ENCODE measurements around the gene ZC3H10. TPM values are rescaled to one million over a fixed set of nuclear protein-coding genes. Genes with fewer than 3 reads are reported as not detected.
A peak's percentile ranks its signal among the peaks of the same experiment; 100 is the strongest.
"Not testable (repeated sequence)": the region's sequence is repeated elsewhere in the genome, so short reads cannot be mapped to it uniquely, and the experiment has no call there.

ZC3H10 gene
- 1 to 10 TPM; 1.4 to 2.2 TPM for polyA plus RNA-seq

GRCh38 chr12:56117778-56118687, at the start of gene ZC3H10:
TSS of gene ZC3H10 (plus strand) at chr12:56118266. CDS start at chr12:56120563, 2,297 bp downstream.
- Histone ChIP-seq H3K4me3 (ENCODE audit: low read depth in 1 of 2, low read length in 2 of 2) (peak within 1 kb of the TSS; percentile 74 to 88), H3K27ac (ENCODE audit: low read depth in 2 of 2, low read length in 1 of 2) (peak within 1 kb of the TSS; percentile 98 to 100), H3K36me3 (ENCODE audit: control insufficient read depth in 2 of 2, insufficient read depth in 2 of 2, low read length in 1 of 2) (peaks cover 0 to 9% of the 10 kb centered on the region in 2 donors), H3K9me3 (ENCODE audit: control insufficient read depth in 2 of 2, insufficient read depth in 1 of 2, low read depth in 1 of 2, low read length in 1 of 2) (no peaks in the 10 kb centered on the region), H3K4me1 (ENCODE audit: control insufficient read depth in 2 of 2, insufficient read depth in 2 of 2, low read length in 1 of 2) (no peaks in the 10 kb centered on the region), H3K27me3 (ENCODE audit: control insufficient read depth in 1 of 2, insufficient read depth in 2 of 2, low read length in 2 of 2) (no peaks in the 10 kb centered on the region)
- 1% methylated on average over 57 to 61 of the region's 61 CpGs for WGBS, 2 donors

DNA sequence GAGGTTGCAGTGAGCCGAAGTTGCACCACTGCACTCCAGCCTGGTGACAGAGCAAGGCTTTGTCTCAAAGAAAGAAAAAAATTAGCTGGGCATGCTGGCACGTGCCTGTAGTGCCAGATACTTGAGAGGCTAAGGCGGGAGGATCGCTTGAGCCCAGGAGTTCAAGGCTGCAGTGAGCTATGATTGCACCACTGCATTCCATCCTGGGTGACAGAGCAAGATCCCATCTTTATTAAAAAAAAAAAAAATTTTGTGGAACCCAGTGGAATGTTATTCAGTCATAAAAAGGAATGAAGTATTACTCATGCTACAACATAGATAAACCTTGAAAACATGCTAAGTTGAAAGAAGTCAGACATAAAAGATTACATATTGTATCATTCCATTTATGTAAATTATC, 46.4 kb upstream of the ZC3H10 start:
- H3K9me3 ChIP-seq (ENCODE audit: control insufficient read depth in 2 of 2, insufficient read depth in 1 of 2, low read depth in 1 of 2, low read length in 1 of 2), result no peaks in the 10 kb centered on the region
- H3K27me3 ChIP-seq (ENCODE audit: control insufficient read depth in 1 of 2, insufficient read depth in 2 of 2, low read length in 2 of 2), result no peaks in the 10 kb centered on the region
- WGBS, 2 donors, result 65 to 79% methylated on average over 4 of the region's 4 CpGs
- H3K4me1 ChIP-seq (ENCODE audit: control insufficient read depth in 2 of 2, insufficient read depth in 2 of 2, low read length in 1 of 2), result no peaks in the 10 kb centered on the region
- no peak overlapping the region for H3K4me3 ChIP-seq (ENCODE audit: low read depth in 1 of 2, low read length in 2 of 2)
- no peak overlapping the region for H3K27ac ChIP-seq (ENCODE audit: low read depth in 2 of 2, low read length in 1 of 2)
- H3K36me3 ChIP-seq (ENCODE audit: control insufficient read depth in 2 of 2, insufficient read depth in 2 of 2, low read length in 1 of 2), result no peaks in the 10 kb centered on the region

DNA sequence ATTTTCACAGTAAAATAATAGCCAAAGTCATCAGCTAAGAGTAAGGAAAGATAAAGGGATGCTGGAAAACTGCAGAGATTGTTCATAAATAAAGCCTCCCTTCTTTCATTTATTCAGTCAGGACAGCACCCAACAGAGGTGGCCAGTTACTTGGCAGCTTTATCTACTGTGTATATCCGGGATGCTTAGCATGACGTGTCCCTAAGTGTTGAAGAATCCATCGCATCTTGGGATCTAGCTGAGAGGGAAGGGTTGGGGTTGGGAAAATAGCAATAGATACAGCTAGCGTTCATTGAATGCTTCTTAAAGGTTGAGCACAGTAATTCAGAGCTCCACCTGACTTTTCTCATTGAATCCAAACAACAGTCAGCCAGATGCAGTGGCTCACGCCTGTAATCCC, 43.7 kb upstream of the ZC3H10 start:
- no peak overlapping the region for H3K4me3 ChIP-seq (ENCODE audit: low read depth in 1 of 2, low read length in 2 of 2)
- no peaks in the 10 kb centered on the region for H3K27me3 ChIP-seq (ENCODE audit: control insufficient read depth in 1 of 2, insufficient read depth in 2 of 2, low read length in 2 of 2)
- no peaks in the 10 kb centered on the region for H3K9me3 ChIP-seq (ENCODE audit: control insufficient read depth in 2 of 2, insufficient read depth in 1 of 2, low read depth in 1 of 2, low read length in 1 of 2)
- no peaks in the 10 kb centered on the region for H3K4me1 ChIP-seq (ENCODE audit: control insufficient read depth in 2 of 2, insufficient read depth in 2 of 2, low read length in 1 of 2)
- no peak overlapping the region for H3K27ac ChIP-seq (ENCODE audit: low read depth in 2 of 2, low read length in 1 of 2)
- 82 to 86% methylated on average over 5 of the region's 5 CpGs for WGBS, 2 donors
- no peaks in the 10 kb centered on the region for H3K36me3 ChIP-seq (ENCODE audit: control insufficient read depth in 2 of 2, insufficient read depth in 2 of 2, low read length in 1 of 2)

- WGBS, 2 donors, result 80 to 88% methylated on average over 9 of the region's 9 CpGs
- not testable (repeated sequence) for H3K9me3 ChIP-seq (ENCODE audit: control insufficient read depth in 2 of 2, insufficient read depth in 1 of 2, low read depth in 1 of 2, low read length in 1 of 2); H3K4me3 ChIP-seq (ENCODE audit: low read depth in 1 of 2, low read length in 2 of 2); H3K27me3 ChIP-seq (ENCODE audit: control insufficient read depth in 1 of 2, insufficient read depth in 2 of 2, low read length in 2 of 2); H3K36me3 ChIP-seq (ENCODE audit: control insufficient read depth in 2 of 2, insufficient read depth in 2 of 2, low read length in 1 of 2); H3K4me1 ChIP-seq (ENCODE audit: control insufficient read depth in 2 of 2, insufficient read depth in 2 of 2, low read length in 1 of 2)
- peak overlapping the region in 1 of 2 donors; percentile 15 for H3K27ac ChIP-seq (ENCODE audit: low read depth in 2 of 2, low read length in 1 of 2)
Observed at GRCh38 chr12:56077966-56078365, 40.1 kb upstream of the ZC3H10 start.

- peak overlapping the region in 1 of 2 donors; percentile 63 for H3K4me3 ChIP-seq (ENCODE audit: low read depth in 1 of 2, low read length in 2 of 2)
- H3K36me3 ChIP-seq (ENCODE audit: control insufficient read depth in 2 of 2, insufficient read depth in 2 of 2, low read length in 1 of 2), result no peaks in the 10 kb centered on the region
- H3K9me3 ChIP-seq (ENCODE audit: control insufficient read depth in 2 of 2, insufficient read depth in 1 of 2, low read depth in 1 of 2, low read length in 1 of 2), result no peaks in the 10 kb centered on the region
- H3K4me1 ChIP-seq (ENCODE audit: control insufficient read depth in 2 of 2, insufficient read depth in 2 of 2, low read length in 1 of 2), result peaks cover 0 to 8% of the 10 kb centered on the region in 2 donors
- no peaks in the 10 kb centered on the region for H3K27me3 ChIP-seq (ENCODE audit: control insufficient read depth in 1 of 2, insufficient read depth in 2 of 2, low read length in 2 of 2)
- WGBS, 2 donors, result 93 to 95% methylated on average over 1 of the region's 1 CpG
- peak overlapping the region; percentile 96 to 98 for H3K27ac ChIP-seq (ENCODE audit: low read depth in 2 of 2, low read length in 1 of 2)
Observed at GRCh38 chr12:56078427-56078826, 39.6 kb upstream of the ZC3H10 start.

GRCh38 chr12:56078931-56079722, 38.9 kb upstream of the ZC3H10 start:
- H3K9me3 ChIP-seq (ENCODE audit: control insufficient read depth in 2 of 2, insufficient read depth in 1 of 2, low read depth in 1 of 2, low read length in 1 of 2), result no peaks in the 10 kb centered on the region
- peak overlapping the region; percentile 63 to 78 for H3K4me3 ChIP-seq (ENCODE audit: low read depth in 1 of 2, low read length in 2 of 2)
- H3K36me3 ChIP-seq (ENCODE audit: control insufficient read depth in 2 of 2, insufficient read depth in 2 of 2, low read length in 1 of 2), result no peaks in the 10 kb centered on the region
- 2 to 3% methylated on average over 49 to 50 of the region's 50 CpGs for WGBS, 2 donors
- H3K27ac ChIP-seq (ENCODE audit: low read depth in 2 of 2, low read length in 1 of 2), result peak overlapping the region; percentile 96 to 98
- no peaks in the 10 kb centered on the region for H3K27me3 ChIP-seq (ENCODE audit: control insufficient read depth in 1 of 2, insufficient read depth in 2 of 2, low read length in 2 of 2)
- H3K4me1 ChIP-seq (ENCODE audit: control insufficient read depth in 2 of 2, insufficient read depth in 2 of 2, low read length in 1 of 2), result peaks cover 0 to 8% of the 10 kb centered on the region in 2 donors

- WGBS, 2 donors, result 0 to 1% methylated on average over 54 to 59 of the region's 59 CpGs
- Histone ChIP-seq H3K4me1 (ENCODE audit: control insufficient read depth in 2 of 2, insufficient read depth in 2 of 2, low read length in 1 of 2) (peaks cover under 1 to 8% of the 10 kb centered on the region in 2 donors), H3K4me3 (ENCODE audit: low read depth in 1 of 2, low read length in 2 of 2) (peak within 1 kb of the TSS; percentile 63 to 78), H3K9me3 (ENCODE audit: control insufficient read depth in 2 of 2, insufficient read depth in 1 of 2, low read depth in 1 of 2, low read length in 1 of 2) (no peaks in the 10 kb centered on the region), H3K27ac (ENCODE audit: low read depth in 2 of 2, low read length in 1 of 2) (peak within 1 kb of the TSS; percentile 96 to 98), H3K27me3 (ENCODE audit: control insufficient read depth in 1 of 2, insufficient read depth in 2 of 2, low read length in 2 of 2) (no peaks in the 10 kb centered on the region), H3K36me3 (ENCODE audit: control insufficient read depth in 2 of 2, insufficient read depth in 2 of 2, low read length in 1 of 2) (peaks cover 0 to 2% of the 10 kb centered on the region in 2 donors)
Observed at GRCh38 chr12:56079723-56080555, 38.1 kb upstream of the ZC3H10 start, which contains the start of gene ERBB3. TSS of gene ERBB3 (plus strand) at chr12:56080165. CDS start at chr12:56080301, 136 bp downstream.

DNA sequence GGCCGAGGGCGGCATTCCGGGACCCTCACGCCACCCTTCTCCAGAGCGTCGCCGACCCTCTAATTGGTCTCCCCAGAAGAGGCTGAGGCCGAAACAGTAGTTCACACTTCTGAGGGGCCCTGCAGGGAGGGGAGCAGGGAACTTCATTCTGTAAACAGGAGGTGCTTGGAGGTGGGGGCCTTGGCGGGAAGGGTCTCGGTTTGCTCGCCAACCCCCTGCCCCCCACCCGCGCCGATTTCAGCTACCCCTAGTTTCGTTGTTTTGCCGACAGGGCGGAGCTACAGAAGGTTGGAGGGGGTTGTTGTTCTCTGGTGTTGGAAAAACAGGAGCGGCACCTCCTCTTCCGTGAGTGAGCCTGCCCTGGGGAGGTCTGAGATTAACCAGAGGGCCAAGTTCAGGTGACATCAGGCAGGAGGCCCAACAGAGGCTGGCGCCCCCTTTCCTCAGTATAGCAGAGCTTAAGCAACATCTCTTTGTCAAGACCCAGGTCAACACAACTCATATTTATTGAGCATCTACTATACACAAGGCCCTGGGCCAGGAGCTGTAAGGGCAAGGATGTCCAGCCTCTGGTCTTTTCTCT, 37.4 kb upstream of the ZC3H10 start:
- Histone ChIP-seq H3K27me3 (ENCODE audit: control insufficient read depth in 1 of 2, insufficient read depth in 2 of 2, low read length in 2 of 2) (no peaks in the 10 kb centered on the region), H3K9me3 (ENCODE audit: control insufficient read depth in 2 of 2, insufficient read depth in 1 of 2, low read depth in 1 of 2, low read length in 1 of 2) (no peaks in the 10 kb centered on the region), H3K4me1 (ENCODE audit: control insufficient read depth in 2 of 2, insufficient read depth in 2 of 2, low read length in 1 of 2) (peaks cover 3 to 11% of the 10 kb centered on the region in 2 donors), H3K36me3 (ENCODE audit: control insufficient read depth in 2 of 2, insufficient read depth in 2 of 2, low read length in 1 of 2) (peaks cover 3 to 4% of the 10 kb centered on the region in 2 donors), H3K27ac (ENCODE audit: low read depth in 2 of 2, low read length in 1 of 2) (peak overlapping the region; percentile 96 to 98), H3K4me3 (ENCODE audit: low read depth in 1 of 2, low read length in 2 of 2) (peak overlapping the region; percentile 63 to 78)
- WGBS, 2 donors, result 11 to 18% methylated on average over 20 of the region's 20 CpGs

Measured in esophagus (tissue), 2 donors.